ENCODE results near the gene RTP5.
"Not testable (repeated sequence)": the region's sequence is repeated elsewhere in the genome, so short reads cannot be mapped to it uniquely, and the experiment has no call there.

RTP5 gene

DNA sequence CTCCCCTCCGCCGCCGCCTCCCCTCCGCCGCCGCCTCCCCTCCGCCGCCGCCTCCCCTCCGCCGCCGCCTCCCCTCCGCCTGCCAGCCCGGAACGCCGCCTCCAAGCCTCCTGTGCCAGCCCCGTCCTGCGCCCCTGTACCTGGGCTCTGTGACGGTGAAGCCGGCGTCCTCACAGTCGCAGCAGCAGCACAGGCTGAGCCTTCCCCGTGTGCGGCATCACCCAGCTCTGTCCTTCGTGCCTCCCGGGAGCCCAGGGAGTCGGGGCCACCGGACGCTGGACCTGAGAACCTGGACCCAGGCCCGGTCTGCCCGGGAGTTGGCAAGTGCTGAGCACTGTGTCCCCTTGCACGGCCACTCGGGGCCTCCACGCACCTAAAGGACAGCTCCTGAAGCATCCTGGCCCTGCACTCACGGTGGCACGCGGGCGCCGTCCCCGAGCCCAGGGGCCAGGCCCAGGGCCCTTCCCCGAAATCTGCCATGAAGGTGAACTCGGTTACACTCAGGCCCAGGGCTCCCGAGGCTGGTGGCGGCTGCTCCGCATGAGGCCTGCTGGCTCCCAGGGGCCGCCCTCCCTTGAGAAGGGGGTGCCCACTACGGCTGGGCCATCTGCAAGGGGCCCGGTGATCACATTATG is 32.9 kb downstream of the RTP5 start:
- DNase-seq (ENCODE audit: low read depth in 2 of 2), result no peak

DNA sequence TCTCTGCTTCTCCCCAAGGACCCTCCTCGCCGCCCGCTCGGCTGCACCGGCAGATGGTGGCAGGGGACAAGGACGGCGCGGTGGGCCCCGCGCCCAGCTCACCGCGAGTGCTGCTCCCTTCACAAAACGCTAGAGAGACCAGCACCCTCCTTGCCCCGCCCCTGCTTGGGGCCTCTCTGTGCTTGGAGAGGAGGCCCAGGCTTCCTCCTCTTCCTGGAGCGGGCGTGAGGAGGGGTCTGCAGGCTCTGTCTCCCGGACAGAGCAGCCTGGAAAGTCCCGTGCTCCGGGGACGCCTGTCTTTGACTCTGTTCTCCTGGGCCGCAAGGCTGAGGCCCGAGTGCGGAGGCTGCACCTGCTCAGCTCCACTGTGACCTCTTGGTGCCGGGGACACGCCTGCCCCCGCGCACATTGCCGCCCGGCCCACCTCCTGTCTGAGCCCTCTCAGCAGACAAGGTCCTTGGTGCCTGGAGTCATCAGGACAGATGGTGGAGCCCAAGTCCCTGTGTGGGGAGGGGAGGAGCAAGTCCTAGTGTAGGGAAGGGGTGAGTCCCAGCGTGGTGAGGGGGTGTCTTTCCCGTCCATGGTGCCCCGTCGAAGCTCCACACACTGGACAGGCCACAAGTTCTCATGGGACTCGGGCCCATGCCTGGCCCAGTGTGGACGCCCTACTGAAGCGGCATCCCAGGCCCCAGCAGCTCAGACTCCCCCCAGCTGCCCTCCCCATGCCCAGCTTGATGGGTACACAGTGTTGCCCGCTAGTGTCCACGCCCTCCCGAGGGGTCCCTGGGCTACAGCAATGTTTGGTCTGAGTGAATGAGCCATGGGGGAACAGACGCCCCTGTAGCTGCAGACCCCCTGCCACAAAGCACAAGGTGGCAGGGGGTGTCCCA is 33.8 kb downstream of the RTP5 start:
- DNase-seq (ENCODE audit: low read depth in 2 of 2), result no peak

- DNase-seq (ENCODE audit: low read depth in 2 of 2), result no peak
Measured at GRCh38 chr2:241904011-241904718, 34.6 kb downstream of the RTP5 start.

DNA sequence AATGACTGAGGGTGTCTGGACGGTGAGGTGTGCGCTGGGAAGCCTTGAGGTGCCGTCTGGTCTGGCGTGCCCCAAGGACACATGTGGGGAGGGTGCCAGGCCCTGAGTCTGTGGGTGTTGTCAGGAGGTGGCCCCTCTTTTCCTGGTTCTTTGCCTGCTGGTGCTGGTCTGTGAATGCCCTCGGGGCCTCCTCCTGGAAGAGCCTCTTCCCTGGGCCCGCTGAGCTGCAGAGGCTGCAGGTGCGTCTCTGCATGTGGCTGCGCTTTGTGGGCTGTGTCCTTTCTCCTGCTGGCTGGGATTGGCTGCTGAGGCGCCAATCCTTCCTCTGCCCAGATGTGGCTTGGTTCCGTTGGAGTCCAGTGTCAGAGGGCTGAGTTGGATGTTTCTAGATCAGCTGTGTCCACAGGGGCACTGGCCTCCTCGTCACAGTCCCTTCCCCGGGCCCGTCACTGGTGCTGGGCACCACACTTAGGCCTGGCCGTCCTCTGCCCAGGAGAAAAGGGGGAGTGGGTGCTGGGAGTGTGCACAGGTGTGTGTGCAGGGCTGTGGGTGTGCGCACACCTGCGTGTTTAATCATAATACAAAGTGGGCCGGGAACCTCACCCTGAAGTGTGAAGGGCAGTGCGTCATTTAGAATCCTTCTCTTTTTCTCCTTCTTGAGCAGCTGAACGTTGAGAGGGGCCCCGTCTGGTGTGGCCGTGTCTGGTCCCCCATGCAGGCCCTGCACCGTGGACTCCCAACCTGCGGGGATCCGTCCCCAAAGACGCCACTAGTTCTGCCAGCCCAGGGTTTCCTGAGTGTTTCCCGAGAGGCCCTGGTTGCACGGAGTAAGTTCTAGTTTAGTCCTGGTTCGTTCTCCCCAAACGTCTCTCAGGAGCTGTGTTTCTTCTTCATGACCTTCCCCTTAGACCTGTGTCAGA is 35.5 kb downstream of the RTP5 start:
- no peak for DNase-seq (ENCODE audit: low read depth in 2 of 2)

DNA sequence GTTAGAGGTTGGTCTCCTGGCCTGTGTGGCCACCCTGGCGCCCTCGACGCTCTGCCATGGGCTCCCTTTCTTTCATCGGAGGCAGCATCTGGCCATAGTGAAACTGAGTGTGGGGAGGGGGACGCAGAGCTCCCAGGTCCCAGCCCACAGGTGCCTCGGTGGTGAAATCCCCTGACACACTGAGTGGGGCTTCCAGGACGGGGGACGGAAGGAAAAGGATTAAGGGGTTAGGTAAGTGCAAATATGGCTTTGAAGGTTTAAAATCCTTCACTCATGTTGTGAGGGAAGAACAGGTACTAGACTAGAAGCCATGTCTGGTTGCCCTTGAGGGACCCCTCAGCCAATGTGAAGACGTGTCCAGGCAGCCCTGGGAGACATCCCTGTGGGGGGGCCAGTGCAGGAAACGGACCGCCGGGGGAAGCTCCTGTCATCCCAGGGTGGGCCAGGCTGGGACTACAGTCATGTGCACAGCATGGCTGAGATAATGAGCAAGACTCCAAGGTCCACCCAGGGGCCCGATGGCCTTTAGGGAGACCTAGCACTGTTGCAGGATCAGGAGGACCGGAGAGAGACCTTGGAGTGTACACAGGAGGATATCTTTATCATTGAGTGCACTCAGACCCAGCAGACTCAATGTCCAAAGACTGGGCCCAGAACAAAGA is 36.3 kb downstream of the RTP5 start:
- DNase-seq (ENCODE audit: low read depth in 2 of 2), result no peak

DNA sequence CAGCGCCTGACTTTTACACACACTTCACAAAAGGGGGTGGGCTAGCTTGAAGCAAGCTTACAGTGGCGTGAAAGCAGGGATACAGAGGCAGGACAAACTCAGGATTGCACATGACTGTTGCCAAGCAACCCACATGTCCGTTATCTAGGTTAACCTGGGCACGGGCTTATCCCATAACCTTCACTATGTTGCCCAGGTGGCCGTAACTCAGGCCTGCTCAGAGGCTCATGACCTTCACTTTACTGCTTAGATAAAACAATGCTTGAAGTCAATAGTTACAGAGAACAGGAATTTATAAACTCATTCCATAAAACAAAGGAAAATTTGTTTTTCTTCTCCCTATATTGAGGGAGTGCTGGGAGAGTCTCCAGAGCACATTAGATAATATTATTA is 36.8 kb downstream of the RTP5 start:
- DNase-seq (ENCODE audit: low read depth in 2 of 2), result not testable (repeated sequence)

- DNase-seq (ENCODE audit: low read depth in 2 of 2), result no peak
Measured at GRCh38 chr2:241906826-241907570, 37.5 kb downstream of the RTP5 start.

GRCh38 chr2:241907831-241908230 is 38.3 kb downstream of the RTP5 start:
- DNase-seq (ENCODE audit: low read depth in 2 of 2), result not testable (repeated sequence)

DNA sequence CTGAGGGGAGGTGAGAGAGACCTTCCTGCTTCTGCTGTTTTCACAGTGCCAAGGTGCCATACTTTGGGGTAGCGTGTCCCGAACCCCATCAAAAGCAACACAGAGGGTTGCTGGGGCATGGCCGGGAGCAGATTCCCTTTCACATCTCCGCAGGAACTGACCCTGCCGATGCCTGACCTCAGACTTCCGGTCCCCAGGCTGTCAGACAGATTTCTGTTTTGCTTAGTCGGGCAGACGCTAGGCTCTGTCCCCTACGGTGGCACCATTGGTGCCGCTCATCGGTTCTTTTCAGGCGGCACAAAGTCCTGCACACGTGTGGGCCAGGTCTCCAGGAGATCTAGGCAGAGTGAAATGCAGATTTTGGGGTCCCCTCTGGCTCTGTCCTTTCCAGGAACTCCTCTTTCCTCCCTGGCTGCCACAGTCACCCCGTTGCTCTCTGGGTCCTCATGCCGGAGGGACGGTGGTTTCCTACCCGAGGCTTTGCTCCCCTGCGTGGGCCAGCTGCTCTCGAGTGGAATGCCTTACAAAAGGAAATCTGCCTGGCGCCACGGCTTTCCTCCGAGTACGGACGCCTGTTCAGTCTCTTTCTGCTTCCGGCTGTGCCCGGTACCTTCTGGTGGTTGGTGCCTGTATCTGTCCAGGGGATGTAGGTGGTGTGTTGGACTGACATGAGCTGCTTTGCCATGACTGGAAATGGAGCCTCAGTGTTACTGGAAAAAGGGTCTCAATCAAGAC is 39.3 kb downstream of the RTP5 start:
- no peak for DNase-seq (ENCODE audit: low read depth in 2 of 2)

- no peak for DNase-seq (ENCODE audit: low read depth in 2 of 2)
Measured at GRCh38 chr2:241909769-241910168, 40.2 kb downstream of the RTP5 start.

DNA sequence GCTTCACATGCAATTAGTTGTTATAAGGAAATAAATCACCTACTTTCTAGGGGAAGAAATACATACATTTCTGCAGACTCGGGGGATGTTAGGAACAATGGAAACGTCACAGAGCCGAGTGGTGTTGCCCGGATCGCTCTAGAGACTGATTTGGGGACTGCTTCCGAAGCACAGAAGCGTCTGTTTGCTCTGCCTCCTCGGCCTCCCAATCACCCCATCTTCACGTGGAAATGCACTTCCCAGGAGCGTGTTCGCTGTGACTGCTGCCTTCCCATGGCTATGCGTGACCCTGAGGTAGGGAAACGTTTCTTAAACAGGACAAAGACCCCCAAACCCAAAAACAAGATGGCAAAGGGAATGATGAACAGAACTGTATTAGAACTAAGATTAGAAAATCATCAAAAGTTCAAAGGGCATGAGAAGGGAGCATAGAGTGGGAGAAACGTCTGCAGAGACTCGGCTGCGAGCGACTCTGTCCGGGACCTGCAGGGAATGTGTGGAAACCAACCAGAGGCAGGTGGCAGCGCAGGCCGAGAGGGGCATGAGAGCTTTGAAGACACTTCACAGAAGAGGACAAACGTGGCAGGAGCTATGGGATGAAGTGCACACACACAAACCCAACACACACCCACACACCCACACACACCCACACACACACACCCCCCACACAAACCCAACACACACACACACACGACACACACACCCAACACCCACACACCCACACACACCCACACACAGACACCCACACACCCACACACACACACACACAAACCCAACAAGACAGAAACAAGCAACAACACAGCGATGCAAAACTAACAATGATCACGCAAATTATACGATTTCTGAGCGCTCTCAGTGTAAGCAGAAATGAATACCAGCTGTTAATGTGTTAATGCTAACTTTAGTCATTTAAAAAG is 41.3 kb downstream of the RTP5 start:
- DNase-seq (ENCODE audit: low read depth in 2 of 2), result no peak

DNA sequence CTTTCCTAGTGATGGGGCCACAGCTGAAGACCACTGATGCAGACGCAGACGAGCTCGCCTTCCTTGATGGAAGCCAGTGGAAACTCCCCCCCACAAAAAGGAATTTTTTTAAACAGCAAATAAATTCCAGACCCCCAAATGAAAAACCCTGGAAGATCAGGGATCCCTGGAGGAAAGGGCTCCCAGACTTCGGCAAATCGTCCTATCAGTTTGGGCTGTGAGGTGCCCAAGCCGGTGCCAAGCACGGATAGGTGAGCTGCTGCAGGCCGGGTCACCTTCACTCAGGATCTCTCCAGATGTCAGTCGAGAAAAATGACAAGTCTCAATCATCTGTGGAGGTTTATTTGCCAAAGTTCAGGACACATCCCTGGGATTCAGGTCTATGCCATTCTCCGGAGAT is 42.0 kb downstream of the RTP5 start:
- no peak for DNase-seq (ENCODE audit: low read depth in 2 of 2)

- DNase-seq (ENCODE audit: low read depth in 2 of 2), result no peak
Measured at GRCh38 chr2:241912021-241912555, 42.6 kb downstream of the RTP5 start.

DNA sequence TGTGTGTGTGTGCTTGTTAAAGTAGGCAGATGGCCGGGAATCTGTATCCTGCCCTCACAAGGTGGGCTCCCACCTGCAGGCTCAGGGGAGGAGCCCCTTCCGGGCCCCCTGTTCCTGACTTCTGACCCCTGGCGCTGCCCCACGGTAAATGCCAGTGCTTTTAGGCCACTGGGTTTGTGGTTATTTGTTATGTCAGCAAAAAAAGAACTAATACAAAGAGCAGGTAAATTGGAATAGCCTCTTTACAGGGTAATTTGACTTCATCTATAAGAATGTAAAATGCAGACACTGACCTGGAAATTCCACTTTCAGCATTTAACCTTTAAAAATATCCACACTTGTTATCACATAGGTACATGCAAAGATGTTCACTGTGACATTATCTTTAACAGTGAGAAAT is 44.2 kb downstream of the RTP5 start:
- DNase-seq (ENCODE audit: low read depth in 2 of 2), result no peak

GRCh38 chr2:241914542-241914941 is 45.0 kb downstream of the RTP5 start:
- no peak for DNase-seq (ENCODE audit: low read depth in 2 of 2)

DNA sequence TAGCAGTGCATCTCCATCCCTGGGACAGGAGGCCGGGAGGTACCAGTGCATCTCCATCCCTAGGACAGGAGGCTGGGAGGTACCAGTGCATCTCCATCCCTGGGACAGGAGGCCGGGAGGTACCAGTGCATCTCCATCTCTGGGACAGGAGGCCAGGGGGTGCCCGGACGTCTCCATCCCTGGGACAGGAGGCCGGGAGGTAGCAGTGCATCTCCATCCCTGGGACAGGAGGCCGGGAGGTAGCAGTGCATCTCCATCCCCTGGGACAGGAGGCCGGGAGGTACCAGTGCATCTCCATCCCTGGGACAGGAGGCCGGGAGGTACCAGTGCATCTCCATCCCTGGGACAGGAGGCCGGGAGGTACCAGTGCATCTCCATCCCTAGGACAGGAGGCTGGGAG is 52.1 kb downstream of the RTP5 start:
- not testable (repeated sequence) for DNase-seq (ENCODE audit: low read depth in 2 of 2)

GRCh38 chr2:241922411-241922810 is 52.9 kb downstream of the RTP5 start:
- DNase-seq (ENCODE audit: low read depth in 2 of 2), result no peak
